Bronchial epithelial cell (primary cell): Measurements from ENCODE around the gene KCNC1. TPM values are rescaled to one million over a fixed set of nuclear protein-coding genes. Genes with fewer than 3 reads are reported as not detected.

Experiments used
- DNase-seq: peaks from one replicate; pipeline ENCODE4 v3.0.0-alpha.2; 2010; ENCODE audit warnings: low read depth
- FAIRE-seq: peaks from 2 replicates; lab custom pipeline; 2011; peaks lifted over from hg19 to GRCh38; lab: Jason Lieb, UNC
- H3K27me3 ChIP-seq: 2 replicates; pipeline ENCODE4 v1.5.1; 2011; ENCODE audit warnings: low read length; ENCODE audit not compliant: control insufficient read depth, insufficient read depth
- H3K36me3 ChIP-seq: 2 replicates; pipeline ENCODE4 v1.5.1; 2011; ENCODE audit warnings: low read length; ENCODE audit not compliant: control insufficient read depth, insufficient read depth
- H3K4me3 ChIP-seq: 2 replicates; pipeline ENCODE4 v1.5.1; 2011; ENCODE audit warnings: mild to moderate bottlenecking, low read depth, low read length, control low read depth
- total RNA-seq: library from RNA; depleted of rRNA; stranded (reverse); fragments of >200 nt; gene quantifications from 2 replicates; pipeline ENCODE4 v1.2.1, GENCODE V29; 2014
- TF ChIP-seq, protein P1 (sequence below): IDR thresholded peaks from 2 replicates; pipeline ENCODE4 v1.5.1; 2011; ENCODE audit warnings: mild to moderate bottlenecking, moderate library complexity, low read length, control low read depth, inconsistent platforms; ENCODE audit not compliant: insufficient read depth, severe bottlenecking

Gene KCNC1
- total RNA-seq, 1 donor from 2014 or later = not detected

DNA sequence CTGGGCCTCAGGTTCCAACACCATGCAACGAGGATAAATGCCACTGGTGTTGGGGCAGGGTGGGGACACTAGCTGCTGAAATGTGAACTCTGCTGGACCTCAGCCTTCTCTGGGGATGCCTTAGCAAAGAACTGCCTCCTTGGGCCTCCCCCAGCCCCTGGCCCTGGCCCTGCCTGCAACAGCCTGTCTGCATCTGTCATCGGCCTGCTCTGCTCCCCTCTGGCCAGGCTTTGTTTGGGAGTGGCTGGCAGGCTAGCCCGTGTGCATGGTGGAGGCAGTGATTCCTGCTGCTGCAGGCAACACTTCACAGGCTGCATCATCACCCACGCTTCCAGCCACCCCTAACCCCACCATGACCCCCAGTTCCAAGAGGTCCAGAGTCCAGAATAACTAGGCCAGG lies 26.8 kb upstream of the KCNC1 start:
- H3K36me3 ChIP-seq = no peaks in the 10 kb centered on the region
- no peak for DNase-seq
- peaks cover 4% of the 10 kb centered on the region for H3K27me3 ChIP-seq
- FAIRE-seq = no peak
- TF ChIP-seq, protein P1, sequence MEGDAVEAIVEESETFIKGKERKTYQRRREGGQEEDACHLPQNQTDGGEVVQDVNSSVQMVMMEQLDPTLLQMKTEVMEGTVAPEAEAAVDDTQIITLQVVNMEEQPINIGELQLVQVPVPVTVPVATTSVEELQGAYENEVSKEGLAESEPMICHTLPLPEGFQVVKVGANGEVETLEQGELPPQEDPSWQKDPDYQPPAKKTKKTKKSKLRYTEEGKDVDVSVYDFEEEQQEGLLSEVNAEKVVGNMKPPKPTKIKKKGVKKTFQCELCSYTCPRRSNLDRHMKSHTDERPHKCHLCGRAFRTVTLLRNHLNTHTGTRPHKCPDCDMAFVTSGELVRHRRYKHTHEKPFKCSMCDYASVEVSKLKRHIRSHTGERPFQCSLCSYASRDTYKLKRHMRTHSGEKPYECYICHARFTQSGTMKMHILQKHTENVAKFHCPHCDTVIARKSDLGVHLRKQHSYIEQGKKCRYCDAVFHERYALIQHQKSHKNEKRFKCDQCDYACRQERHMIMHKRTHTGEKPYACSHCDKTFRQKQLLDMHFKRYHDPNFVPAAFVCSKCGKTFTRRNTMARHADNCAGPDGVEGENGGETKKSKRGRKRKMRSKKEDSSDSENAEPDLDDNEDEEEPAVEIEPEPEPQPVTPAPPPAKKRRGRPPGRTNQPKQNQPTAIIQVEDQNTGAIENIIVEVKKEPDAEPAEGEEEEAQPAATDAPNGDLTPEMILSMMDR = no peak
- H3K4me3 ChIP-seq = no peak overlapping the region

DNA sequence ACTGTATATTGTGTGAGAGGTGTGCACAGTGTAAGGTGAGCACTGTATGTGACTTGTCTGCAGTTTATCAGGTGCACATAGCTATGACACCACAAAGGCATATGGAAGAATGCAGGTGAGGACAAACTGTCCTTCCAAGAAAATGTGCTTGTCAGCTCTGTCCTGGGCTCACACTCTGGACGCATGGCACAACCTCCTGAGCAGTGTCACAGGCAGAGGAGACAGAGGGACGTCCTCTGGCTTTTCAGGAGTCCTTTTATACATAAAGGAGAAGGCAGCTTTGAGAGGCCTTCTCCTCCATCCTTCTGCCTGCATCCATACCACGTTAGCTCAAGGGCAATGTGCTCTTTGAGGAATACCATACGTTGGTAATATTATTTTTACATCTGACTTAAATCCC lies 22.7 kb upstream of the KCNC1 start:
- DNase-seq (no peak), FAIRE-seq (no peak)
- no peaks in the 10 kb centered on the region for H3K36me3 ChIP-seq
- H3K4me3 ChIP-seq = no peak overlapping the region
- H3K27me3 ChIP-seq = peaks cover 7% of the 10 kb centered on the region
- TF ChIP-seq, protein P1 = no peak

DNA sequence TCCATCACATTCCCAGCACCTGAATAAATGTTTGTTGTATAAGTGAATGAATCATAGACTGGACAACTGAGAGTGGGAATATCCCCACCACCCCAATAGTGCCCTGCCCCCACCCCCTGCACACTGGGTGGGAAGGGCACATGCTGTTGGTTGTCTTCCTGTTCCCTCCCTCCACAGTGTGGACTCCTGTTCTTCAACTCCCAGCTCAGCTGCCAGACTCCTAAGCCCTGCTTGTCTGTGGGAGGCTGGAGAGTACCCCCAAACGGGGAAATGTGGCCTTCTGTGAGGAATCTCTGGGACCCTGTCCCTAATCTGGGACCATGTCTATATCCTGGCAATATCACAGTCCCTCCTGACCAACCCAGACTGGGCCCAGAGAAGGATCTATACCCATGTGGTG lies 20.7 kb upstream of the KCNC1 start:
- FAIRE-seq = no peak
- H3K27me3 ChIP-seq = peaks cover 21% of the 10 kb centered on the region
- no peak for DNase-seq
- TF ChIP-seq, protein P1 = no peak
- H3K4me3 ChIP-seq = no peak overlapping the region
- H3K36me3 ChIP-seq = no peaks in the 10 kb centered on the region

DNA sequence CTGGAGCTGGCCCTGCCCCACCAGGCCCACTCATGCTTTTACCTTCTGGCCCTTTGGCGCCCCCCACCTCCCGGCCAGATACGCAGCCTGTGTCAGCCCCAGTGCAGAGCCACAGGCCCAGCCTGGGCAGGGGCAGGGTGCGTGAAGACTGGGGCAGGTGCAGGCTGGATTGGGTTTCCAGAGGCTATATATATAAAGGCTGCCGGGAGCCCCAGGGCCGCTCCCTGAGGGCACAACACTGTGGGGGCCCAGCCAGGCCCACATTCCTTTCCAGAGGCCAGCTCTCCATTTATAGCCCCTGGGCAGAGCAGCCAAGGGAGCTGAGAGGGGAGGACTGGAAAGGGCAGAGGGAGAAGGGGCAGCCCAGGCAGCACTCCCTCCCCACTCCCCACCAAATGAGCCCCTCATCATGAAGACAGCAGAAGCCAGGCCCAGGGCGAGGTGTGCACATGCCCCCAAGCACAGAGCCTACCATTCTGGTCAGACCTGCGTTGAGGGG lies 20.2 kb upstream of the KCNC1 start:
- TF ChIP-seq, protein P1 = no peak
- FAIRE-seq = no peak
- H3K36me3 ChIP-seq = no peaks in the 10 kb centered on the region
- DNase-seq = no peak
- peaks cover 25% of the 10 kb centered on the region for H3K27me3 ChIP-seq
- no peak overlapping the region for H3K4me3 ChIP-seq

DNA sequence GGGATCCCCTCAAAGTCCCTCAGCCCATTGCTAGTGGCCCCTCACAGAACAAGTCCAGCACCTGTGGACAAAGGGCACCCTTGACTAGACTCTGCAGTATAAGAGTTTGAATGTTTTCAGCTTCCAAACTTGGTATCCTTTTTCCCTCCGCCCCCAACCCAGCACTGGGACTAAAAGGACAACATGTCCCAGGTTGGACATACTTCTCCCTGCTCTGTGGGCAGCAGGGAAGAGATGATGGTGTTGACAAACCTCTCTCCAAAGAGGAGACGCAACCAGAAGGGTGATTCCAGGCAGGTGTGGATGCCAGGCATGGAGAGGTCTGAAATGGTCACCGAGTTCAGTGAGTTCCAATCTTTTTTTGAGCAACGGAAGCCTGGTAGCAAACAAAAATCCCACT lies 19.7 kb upstream of the KCNC1 start:
- peaks cover 29% of the 10 kb centered on the region for H3K27me3 ChIP-seq
- no peak overlapping the region for H3K4me3 ChIP-seq
- no peak for FAIRE-seq
- TF ChIP-seq, protein P1 = no peak
- no peak for DNase-seq
- H3K36me3 ChIP-seq = no peaks in the 10 kb centered on the region

DNA sequence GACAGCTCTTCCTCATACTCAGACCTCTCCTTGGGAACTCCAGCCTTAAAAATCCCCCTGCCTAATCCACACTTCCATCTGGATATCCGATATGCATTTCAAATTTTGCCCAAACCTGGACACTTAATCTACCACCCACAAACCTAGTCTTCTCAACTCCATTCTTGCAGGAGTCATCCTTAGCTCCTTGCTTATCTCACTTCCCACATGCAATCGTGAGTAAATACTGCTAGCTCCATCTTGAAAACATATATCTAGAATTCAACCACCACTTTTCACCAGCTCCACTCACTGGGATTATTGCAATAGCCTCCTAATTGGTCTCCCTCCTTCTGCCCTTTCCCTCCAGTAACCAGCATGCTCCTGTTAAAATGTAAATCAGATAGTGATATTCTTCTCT lies 17.8 kb upstream of the KCNC1 start:
- H3K4me3 ChIP-seq = no peak overlapping the region
- peaks cover 44% of the 10 kb centered on the region for H3K27me3 ChIP-seq
- no peak for FAIRE-seq
- DNase-seq = no peak
- TF ChIP-seq, protein P1 = no peak
- no peaks in the 10 kb centered on the region for H3K36me3 ChIP-seq
